CD4-positive, alpha-beta memory T cell (primary cell): Measurements from ENCODE around the gene LRFN5. TPM values are rescaled to one million over a fixed set of nuclear protein-coding genes. Genes with fewer than 3 reads are reported as not detected.

Experiments used
- CTCF ChIA-PET: fragments of 350-600 bp; sonication (Branson Sonifier 250); formaldehyde crosslinking; loops from one replicate; lab custom pipeline; 2021; ENCODE audit warnings: inconsistent platforms; ENCODE audit not compliant: partially characterized antibody; lab: Charles Lee
- POLR2A ChIA-PET: fragments of 350-600 bp; sonication (Branson Sonifier 250); formaldehyde crosslinking; loops from one replicate; lab custom pipeline; 2021; ENCODE audit not compliant: partially characterized antibody; lab: Charles Lee
- DNase-seq, 5 donors: peaks; one replicate each; pipeline versions ENCODE4 v3.0.0 to v3.0.0-alpha.2; 2020 to 2022; ENCODE audit warnings: mixed read lengths in 1 of 5
- H3K27ac ChIP-seq: one replicate; pipeline ENCODE4 v1.7.0; 2013; ENCODE audit warnings: low read depth, low read length
- H3K27me3 ChIP-seq: 2 replicates; pipeline ENCODE4 v1.7.0; 2013; ENCODE audit warnings: mild to moderate bottlenecking, low read length, moderate library complexity; ENCODE audit not compliant: insufficient read depth
- H3K36me3 ChIP-seq: 2 replicates; pipeline ENCODE4 v1.7.0; 2013; ENCODE audit warnings: mild to moderate bottlenecking, low read length, moderate library complexity; ENCODE audit not compliant: insufficient read depth
- H3K4me1 ChIP-seq: 2 replicates; pipeline ENCODE4 v1.7.0; 2013; ENCODE audit warnings: mild to moderate bottlenecking, low read length, moderate library complexity; ENCODE audit not compliant: insufficient read depth
- H3K4me3 ChIP-seq, 2 donors: one replicate each; pipeline ENCODE4 v1.7.0; 2013; ENCODE audit warnings: low read length in 2 of 2, mild to moderate bottlenecking in 1 of 2
- H3K9me3 ChIP-seq, 2 donors: one replicate each; pipeline ENCODE4 v1.7.0; 2013; ENCODE audit warnings: low read length in 2 of 2, control low read depth in 1 of 2; ENCODE audit not compliant: control insufficient read depth in 1 of 2
- H3K27ac Mint-ChIP-seq, 7 donors: one replicate each; pipeline ENCODE4 v1.8.0; 2020 to 2021; ENCODE audit warnings: mixed read lengths in 7 of 7, mild to moderate bottlenecking in 6 of 7, inconsistent platforms in 3 of 7, moderate library complexity in 3 of 7
- H3K27me3 Mint-ChIP-seq, 2 donors: one replicate each; pipeline ENCODE4 v1.8.0; 2020 to 2021; ENCODE audit warnings: mixed read lengths in 2 of 2
- H3K36me3 Mint-ChIP-seq, 2 donors: one replicate each; pipeline ENCODE4 v1.8.0; 2020 to 2021; ENCODE audit warnings: mixed read lengths in 2 of 2, inconsistent platforms in 1 of 2, mild to moderate bottlenecking in 1 of 2
- H3K4me1 Mint-ChIP-seq, 4 donors: one replicate each; pipeline ENCODE4 v1.8.0; 2020 to 2021; ENCODE audit warnings: mixed read lengths in 4 of 4, mild to moderate bottlenecking in 1 of 4
- H3K4me3 Mint-ChIP-seq, 8 donors: one replicate each; pipeline ENCODE4 v1.8.0; 2020 to 2021; ENCODE audit warnings: mixed read lengths in 8 of 8, mild to moderate bottlenecking in 7 of 8, moderate library complexity in 6 of 8, inconsistent platforms in 3 of 8
- H3K9me3 Mint-ChIP-seq, 8 donors: one replicate each; pipeline ENCODE4 v1.8.0; 2020 to 2021; ENCODE audit warnings: mixed read lengths in 8 of 8, mild to moderate bottlenecking in 5 of 8, inconsistent platforms in 3 of 8, moderate library complexity in 1 of 8
- intact Hi-C: fragments of 100-400 bp; cut with micrococcal nuclease; formaldehyde crosslinking; loops from one replicate; pipeline ENCODE4 v1.15.1; 2023
- polyA plus RNA-seq, 2 donors: library from polyadenylated mRNA; unstranded; fragments of 300-500 nt; fragmentation: Illumina TruSeq; gene quantifications; one replicate each; pipeline ENCODE4 v1.2.3, GENCODE V29; 2021
- total RNA-seq, 2 experiments: library from RNA; stranded (reverse); gene quantifications; one replicate each; pipeline ENCODE4 v1.2.3, GENCODE V29; 2021

The LRFN5 gene
- total and polyA plus RNA-seq, 4 experiments from 2014 or later, result not detected

DNA sequence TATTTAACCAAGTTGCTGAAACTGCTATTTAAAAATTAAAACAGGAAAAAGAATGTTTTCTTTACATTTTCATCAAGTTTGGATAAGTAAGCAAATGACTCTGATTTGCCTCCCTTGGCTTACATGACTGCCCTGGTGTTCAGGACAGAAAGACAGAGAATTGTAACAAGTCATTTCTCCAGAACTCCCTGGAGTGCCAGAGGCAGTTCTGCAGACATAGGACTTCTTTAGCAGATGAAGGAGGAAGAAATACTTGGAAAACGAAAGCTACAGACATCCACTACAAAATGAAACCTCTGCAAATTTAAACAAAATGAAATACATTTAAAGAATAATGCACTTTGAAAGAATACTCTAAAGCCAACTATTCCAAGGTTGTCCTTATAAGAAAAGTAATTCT, 253.9 kb downstream of the LRFN5 start:
- Histone ChIP-seq H3K36me3 (no peaks in the 10 kb centered on the region), H3K9me3 (no peaks in the 10 kb centered on the region), H3K4me1 (no peaks in the 10 kb centered on the region), H3K27me3 (no peaks in the 10 kb centered on the region), H3K27ac (no peak overlapping the region), H3K4me3 (no peak overlapping the region)
- intact Hi-C loops, result no loop called here
- Mint-ChIP-seq H3K27me3 (no peaks in the 10 kb centered on the region), H3K36me3 (no peaks in the 10 kb centered on the region), H3K27ac (no peak overlapping the region), H3K4me1 (no peaks in the 10 kb centered on the region), H3K9me3 (peaks cover 0 to 6% (median 0%) of the 10 kb centered on the region in 8 donors), H3K4me3 (no peak overlapping the region)
- CTCF ChIA-PET, result no interaction called here
- DNase-seq, result no peak
- POLR2A ChIA-PET, result no interaction called here

DNA sequence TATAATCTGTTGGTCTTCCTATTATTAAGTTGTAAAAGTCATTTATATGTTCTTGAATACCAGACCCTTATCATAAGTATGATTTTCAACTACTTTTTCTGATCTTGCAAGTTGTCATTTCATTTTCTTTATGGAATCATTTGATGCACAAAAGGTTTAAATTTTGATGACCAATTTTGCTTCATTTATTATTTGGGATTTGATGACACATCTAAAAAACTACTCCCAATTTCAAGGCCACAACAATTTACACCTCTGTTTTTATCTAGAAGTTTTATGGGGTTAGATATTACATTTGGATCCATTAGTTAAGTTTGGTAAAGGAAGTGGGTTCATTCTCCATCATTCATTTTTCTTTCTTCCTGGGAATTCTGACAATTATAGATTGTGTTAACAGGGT, 259.2 kb downstream of the LRFN5 start:
- Mint-ChIP-seq H3K36me3 (no peaks in the 10 kb centered on the region), H3K27ac (no peak overlapping the region), H3K9me3 (peaks cover 0 to 6% (median 0%) of the 10 kb centered on the region in 8 donors), H3K4me3 (no peak overlapping the region), H3K4me1 (no peaks in the 10 kb centered on the region), H3K27me3 (no peaks in the 10 kb centered on the region)
- Histone ChIP-seq H3K9me3 (no peaks in the 10 kb centered on the region), H3K27me3 (no peaks in the 10 kb centered on the region), H3K4me3 (no peak overlapping the region), H3K36me3 (no peaks in the 10 kb centered on the region), H3K27ac (no peak overlapping the region), H3K4me1 (no peaks in the 10 kb centered on the region)
- POLR2A ChIA-PET, result no interaction called here
- no peak for DNase-seq
- intact Hi-C loops, result no loop called here
- CTCF ChIA-PET, result no interaction called here

DNA sequence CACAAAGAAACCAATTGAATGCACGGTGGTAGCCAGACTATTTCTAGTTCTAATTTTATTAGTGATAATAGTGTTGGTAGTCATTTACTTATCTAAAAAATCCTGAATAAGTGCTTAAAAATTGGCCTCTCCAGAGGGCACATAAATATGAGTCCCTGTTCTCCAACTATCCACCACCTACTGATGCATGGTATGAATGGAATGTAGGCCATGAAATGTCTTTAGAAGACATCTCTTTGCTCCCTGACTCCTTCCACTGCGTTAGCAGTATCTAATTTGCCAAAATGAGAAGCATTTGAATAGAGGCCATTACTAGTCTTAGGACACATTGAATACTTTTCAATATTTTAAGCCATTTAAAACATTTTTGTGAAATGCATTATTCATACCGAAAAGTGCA, 261.7 kb downstream of the LRFN5 start:
- Histone ChIP-seq H3K9me3 (no peaks in the 10 kb centered on the region), H3K4me3 (no peak overlapping the region), H3K36me3 (no peaks in the 10 kb centered on the region), H3K4me1 (no peaks in the 10 kb centered on the region), H3K27ac (no peak overlapping the region), H3K27me3 (no peaks in the 10 kb centered on the region)
- intact Hi-C loops, result no loop called here
- no peaks in the 10 kb centered on the region for H3K27me3 Mint-ChIP-seq
- no peak overlapping the region for H3K4me3 Mint-ChIP-seq
- DNase-seq, result no peak
- ChIA-PET CTCF (no interaction called here), POLR2A (no interaction called here)
- no peak overlapping the region for H3K27ac Mint-ChIP-seq
- H3K36me3 Mint-ChIP-seq, result no peaks in the 10 kb centered on the region
- H3K4me1 Mint-ChIP-seq, result no peaks in the 10 kb centered on the region
- H3K9me3 Mint-ChIP-seq, result peaks cover 0 to 6% (median 0%) of the 10 kb centered on the region in 8 donors

DNA sequence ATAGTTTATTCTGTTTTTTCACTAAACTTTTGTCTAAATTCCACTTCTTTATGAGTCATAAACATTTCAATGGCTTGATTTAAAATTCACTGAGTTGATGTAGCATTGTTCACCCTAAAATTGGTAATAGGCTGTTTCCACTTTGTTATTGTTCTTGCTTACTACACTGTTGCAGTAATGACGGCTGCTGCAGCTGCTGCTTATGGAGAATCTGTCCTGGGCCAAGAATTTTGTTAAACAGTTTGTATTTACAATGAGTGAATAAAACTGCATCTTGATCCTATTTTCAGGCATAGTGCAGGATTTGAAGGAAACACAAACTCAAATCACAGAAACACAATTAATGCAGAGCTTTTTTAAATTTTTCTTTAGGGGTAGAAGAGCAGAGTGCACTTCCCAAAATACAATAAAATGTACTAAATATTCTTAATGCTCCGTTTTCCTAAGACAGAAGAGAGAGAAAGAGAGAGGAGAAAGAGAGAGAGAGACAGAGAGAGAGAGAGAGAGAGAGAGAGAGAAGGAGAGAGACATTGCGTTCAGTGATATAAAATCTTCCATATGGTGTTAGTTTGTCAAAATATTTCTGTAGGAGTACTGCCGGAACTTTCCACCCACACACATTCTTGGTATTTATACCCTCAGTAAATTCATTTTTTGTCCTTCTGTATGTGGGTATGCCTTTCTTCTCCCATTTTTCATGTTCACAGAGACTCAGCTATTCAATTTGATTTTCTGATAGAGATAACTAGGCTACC, 266.4 kb downstream of the LRFN5 start:
- H3K9me3 Mint-ChIP-seq, result peaks cover 0 to 5% (median 0%) of the 10 kb centered on the region in 8 donors
- H3K36me3 Mint-ChIP-seq, result no peaks in the 10 kb centered on the region
- no peaks in the 10 kb centered on the region for H3K4me1 Mint-ChIP-seq
- ChIA-PET POLR2A (no interaction called here), CTCF (no interaction called here)
- H3K4me3 ChIP-seq, result no peak overlapping the region
- no peak overlapping the region for H3K27ac Mint-ChIP-seq
- intact Hi-C loops, result no loop called here
- H3K27me3 ChIP-seq, result no peaks in the 10 kb centered on the region
- no peaks in the 10 kb centered on the region for H3K36me3 ChIP-seq
- H3K27me3 Mint-ChIP-seq, result no peaks in the 10 kb centered on the region
- DNase-seq, result no peak
- no peaks in the 10 kb centered on the region for H3K4me1 ChIP-seq
- no peak overlapping the region for H3K27ac ChIP-seq
- H3K9me3 ChIP-seq, result no peaks in the 10 kb centered on the region
- H3K4me3 Mint-ChIP-seq, result no peak overlapping the region

DNA sequence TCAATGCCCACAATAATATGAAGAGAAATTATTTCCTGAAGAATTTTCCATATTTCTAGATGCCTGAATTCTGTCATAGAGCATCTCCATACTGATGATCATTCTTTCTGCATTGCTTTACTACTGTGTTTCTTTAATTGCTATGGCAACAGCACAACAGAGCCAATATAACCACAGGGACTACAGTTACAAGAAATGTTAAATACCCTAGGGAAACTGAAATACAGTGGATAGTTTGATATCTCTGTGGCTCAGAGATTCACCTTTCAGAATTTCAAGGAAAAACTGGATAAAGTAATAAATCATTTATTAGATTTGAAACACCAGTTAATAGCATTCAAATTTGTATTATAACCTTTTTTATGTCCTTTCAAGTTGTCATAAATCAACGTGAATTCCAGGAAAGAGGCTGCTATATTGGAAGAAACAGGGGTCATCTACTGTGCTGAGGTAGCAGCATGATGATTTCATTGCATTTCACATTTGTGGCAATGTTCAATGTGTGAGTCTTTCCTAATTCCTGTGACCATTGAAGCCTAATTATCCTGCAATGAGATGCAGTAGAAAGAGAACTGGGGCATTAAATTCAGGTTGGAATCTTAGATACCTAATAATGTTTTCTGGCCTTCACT, 267.1 kb downstream of the LRFN5 start:
- ChIA-PET CTCF (no interaction called here), POLR2A (no interaction called here)
- no peaks in the 10 kb centered on the region for H3K36me3 ChIP-seq
- no peaks in the 10 kb centered on the region for H3K36me3 Mint-ChIP-seq
- H3K4me1 ChIP-seq, result no peaks in the 10 kb centered on the region
- H3K4me3 ChIP-seq, result no peak overlapping the region
- no peak for DNase-seq
- H3K27me3 ChIP-seq, result no peaks in the 10 kb centered on the region
- intact Hi-C loops, result no loop called here
- no peaks in the 10 kb centered on the region for H3K27me3 Mint-ChIP-seq
- no peak overlapping the region for H3K27ac Mint-ChIP-seq
- H3K9me3 ChIP-seq, result no peaks in the 10 kb centered on the region
- no peaks in the 10 kb centered on the region for H3K4me1 Mint-ChIP-seq
- no peak overlapping the region for H3K27ac ChIP-seq
- peaks cover 0 to 5% (median 0%) of the 10 kb centered on the region in 8 donors for H3K9me3 Mint-ChIP-seq
- H3K4me3 Mint-ChIP-seq, result no peak overlapping the region

DNA sequence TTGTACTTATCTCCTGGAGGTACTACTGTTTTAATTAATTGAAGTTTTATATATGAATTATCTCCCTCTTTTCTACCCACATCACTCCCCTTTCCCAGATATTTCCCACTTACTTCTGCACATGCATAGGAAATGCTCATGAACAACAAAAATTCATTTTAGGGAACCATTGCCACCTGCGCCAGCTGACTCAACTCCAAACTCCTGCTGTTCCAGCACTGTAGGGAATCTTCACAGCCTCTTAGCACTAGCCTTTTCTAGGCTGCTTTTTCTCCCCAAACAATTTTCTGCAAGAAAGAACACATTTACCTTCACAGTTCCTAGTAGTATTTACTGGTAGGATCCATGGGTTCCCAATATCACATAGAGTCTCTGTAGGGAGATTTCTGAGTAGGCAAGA, 268.4 kb downstream of the LRFN5 start:
- no peaks in the 10 kb centered on the region for H3K4me1 ChIP-seq
- no peaks in the 10 kb centered on the region for H3K36me3 Mint-ChIP-seq
- no peak overlapping the region for H3K4me3 ChIP-seq
- CTCF ChIA-PET, result no interaction called here
- DNase-seq, result no peak
- POLR2A ChIA-PET, result no interaction called here
- no peak overlapping the region for H3K4me3 Mint-ChIP-seq
- no peaks in the 10 kb centered on the region for H3K27me3 ChIP-seq
- peaks cover 0 to 5% (median 0%) of the 10 kb centered on the region in 8 donors for H3K9me3 Mint-ChIP-seq
- H3K4me1 Mint-ChIP-seq, result no peaks in the 10 kb centered on the region
- no peaks in the 10 kb centered on the region for H3K27me3 Mint-ChIP-seq
- H3K9me3 ChIP-seq, result no peaks in the 10 kb centered on the region
- no peak overlapping the region for H3K27ac Mint-ChIP-seq
- H3K36me3 ChIP-seq, result no peaks in the 10 kb centered on the region
- intact Hi-C loops, result no loop called here
- H3K27ac ChIP-seq, result no peak overlapping the region

DNA sequence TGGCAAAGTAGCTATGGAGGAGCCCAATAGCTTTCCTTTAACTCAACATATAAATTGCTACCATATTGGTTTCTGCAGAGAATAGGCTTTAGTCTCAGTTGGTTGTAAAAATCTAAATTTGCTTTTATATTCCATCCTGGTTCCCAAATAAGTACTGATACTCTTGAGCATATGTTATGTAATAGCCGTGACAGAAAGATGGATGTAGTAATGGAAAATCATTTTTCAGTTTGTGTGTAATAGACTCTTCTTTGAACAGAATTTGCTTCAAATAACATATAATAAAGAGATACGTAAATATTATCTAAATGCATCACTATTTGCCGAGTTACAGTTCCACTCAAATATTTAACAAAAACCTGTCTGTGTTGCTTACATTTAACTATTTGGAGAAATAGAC, 271.6 kb downstream of the LRFN5 start:
- ChIA-PET POLR2A (no interaction called here), CTCF (no interaction called here)
- Mint-ChIP-seq H3K27ac (no peak overlapping the region), H3K4me3 (no peak overlapping the region), H3K36me3 (no peaks in the 10 kb centered on the region), H3K4me1 (no peaks in the 10 kb centered on the region), H3K27me3 (no peaks in the 10 kb centered on the region), H3K9me3 (peaks cover 0 to 9% (median under 1%) of the 10 kb centered on the region in 8 donors)
- Histone ChIP-seq H3K9me3 (no peaks in the 10 kb centered on the region), H3K4me3 (no peak overlapping the region), H3K4me1 (no peaks in the 10 kb centered on the region), H3K36me3 (no peaks in the 10 kb centered on the region), H3K27me3 (no peaks in the 10 kb centered on the region), H3K27ac (no peak overlapping the region)
- intact Hi-C loops, result no loop called here
- DNase-seq, result no peak
